H1 (cell line): ENCODE results near the gene RHOBTB3. TPM values are rescaled to one million over a fixed set of nuclear protein-coding genes. Genes with fewer than 3 reads are reported as not detected.

Source experiments
- ASH2L ChIP-seq: fragments of 200-600, 300-600 bp; sonication (generic); IDR thresholded peaks from one replicate; pipeline ENCODE4 v1.7.1; 2017; ENCODE audit warnings: low read length
- CEBPB ChIP-seq: IDR thresholded peaks from 2 replicates; pipeline ENCODE4 v1.6.1; 2012; ENCODE audit warnings: low read depth, low read length
- CREB1 ChIP-seq: IDR thresholded peaks from 2 replicates; pipeline ENCODE4 v1.6.1; 2012; ENCODE audit warnings: inconsistent platforms
- MAFK ChIP-seq: IDR thresholded peaks from 2 replicates; pipeline ENCODE4 v1.6.1; 2012; ENCODE audit warnings: low read depth, mild to moderate bottlenecking, improper control_type of control experiment, low read length
- RNF2 ChIP-seq: fragments of 200-900, 300-1000 bp; sonication (generic); IDR thresholded peaks from 2 replicates; pipeline ENCODE4 v1.7.1; 2016; ENCODE audit warnings: borderline replicate concordance, low read depth, mild to moderate bottlenecking, antibody characterized with exemption, low read length; ENCODE audit not compliant: poor library complexity, severe bottlenecking; ENCODE audit errors: missing control alignments
- SP2 ChIP-seq: IDR thresholded peaks from 2 replicates; pipeline ENCODE4 v1.6.1; 2012; ENCODE audit warnings: mild to moderate bottlenecking, low read length, inconsistent platforms
- polyA plus RNA-seq, 7 experiments: library from polyadenylated mRNA; depleted of rRNA in 3 of 7; stranded (reverse) in 5 of 7; unstranded in 2 of 7; fragments of >200 nt in 5 of 7; fragments of 200-250 nt in 2 of 7; gene quantifications; 1 replicate in 5 of 7; 2 replicates in 1 of 7; 4 replicates in 1 of 7; pipeline versions ENCODE4 v1.2.1 to v1.2.3, GENCODE V29; 2011 to 2013; ENCODE audit warnings: missing spikeins in 2 of 7, mixed read lengths in 2 of 7
- total RNA-seq: library from RNA; stranded (reverse); fragmentation: NEBNext Ultra II Directional; extraction: Animal tissue kit (Norgen Biotek cat#: 25700); gene quantifications from 2 replicates; pipeline ENCODE4 v1.2.1, GENCODE V29; 2021

Gene RHOBTB3
- total and polyA plus RNA-seq, 2 of the 8 experiments (the other 6 are each of a cell fraction or from before 2014, with no cell fraction given), result 8.2 to 17.5 TPM

GRCh38 chr5:95825495-95825894, 94.4 kb downstream of the RHOBTB3 start (continued):
- TF ChIP-seq SP2 (no peak), ASH2L (no peak), CEBPB (no peak), CREB1 (no peak), RNF2 (no peak), MAFK (no peak)
